Neural cell (in vitro differentiated cells): Measurements from ENCODE around the gene LENG9. TPM values are rescaled to one million over a fixed set of nuclear protein-coding genes. Genes with fewer than 3 reads are reported as not detected.

Source experiments
- H2AFZ ChIP-seq: fragments of 200-600, 300-800 bp; sonication (generic), shearing (Covaris generic); 2 replicates; pipeline ENCODE4 v1.6.0; 2014; ENCODE audit warnings: low read depth, mild to moderate bottlenecking, antibody characterized with exemption, low read length, moderate library complexity
- H3F3A ChIP-seq: fragments of 200-600 bp; shearing (Covaris generic); 2 replicates; pipeline ENCODE4 v1.6.1; 2016; ENCODE audit warnings: mild to moderate bottlenecking, moderate library complexity, mixed read lengths, antibody characterized with exemption, low read length; ENCODE audit not compliant: insufficient read depth, poor library complexity, severe bottlenecking
- H3K27ac ChIP-seq: fragments of 200-600, 300-800 bp; sonication (generic), shearing (Covaris generic); 2 replicates; pipeline ENCODE4 v1.5.1; 2014; ENCODE audit warnings: mild to moderate bottlenecking, low read length, moderate library complexity
- H3K27me3 ChIP-seq: fragments of 300-800, 200-600 bp; sonication (generic), shearing (Covaris generic); 2 replicates; pipeline ENCODE4 v1.6.0; 2014; ENCODE audit warnings: mild to moderate bottlenecking, low read depth, low read length, moderate library complexity; ENCODE audit not compliant: insufficient read depth
- H3K36me3 ChIP-seq: fragments of 300-800, 200-600 bp; sonication (generic), shearing (Covaris generic); 2 replicates; pipeline ENCODE4 v1.5.1; 2014; ENCODE audit warnings: mild to moderate bottlenecking, antibody characterized with exemption, low read length, moderate library complexity; ENCODE audit not compliant: insufficient read depth
- H3K4me2 ChIP-seq: fragments of 300-800, 200-600 bp; sonication (generic), shearing (Covaris generic); 2 replicates; pipeline ENCODE4 v1.6.0; 2014; ENCODE audit warnings: mild to moderate bottlenecking, low read length
- H3K4me3 ChIP-seq: fragments of 300-800, 200-600 bp; sonication (generic), shearing (Covaris generic); 2 replicates; pipeline ENCODE4 v1.5.1; 2014; ENCODE audit warnings: mild to moderate bottlenecking, low read length, moderate library complexity
- H3K79me2 ChIP-seq: fragments of 200-600 bp; shearing (Covaris generic); replicated peaks from 2 replicates; pipeline ENCODE4 v1.6.0; 2014; ENCODE audit warnings: mild to moderate bottlenecking, low read length, moderate library complexity; ENCODE audit not compliant: insufficient read depth
- H3K9ac ChIP-seq: fragments of 300-800, 200-600 bp; sonication (generic), shearing (Covaris generic); 2 replicates; pipeline ENCODE4 v1.6.1; 2016; ENCODE audit warnings: mild to moderate bottlenecking, low read length, mixed read lengths
- H3K9me2 ChIP-seq: fragments of 200-600 bp; shearing (Covaris generic); 2 replicates; pipeline ENCODE4 v1.6.1; 2016; ENCODE audit warnings: mild to moderate bottlenecking, low read length, mixed read lengths; ENCODE audit not compliant: insufficient read depth
- H3K9me3 ChIP-seq: fragments of 200-600, 300-800 bp; sonication (generic), shearing (Covaris generic); 2 replicates; pipeline ENCODE4 v1.6.1; 2016; ENCODE audit warnings: mild to moderate bottlenecking, mixed run types, low read length, moderate library complexity, mixed read lengths
- H4K20me1 ChIP-seq: fragments of 200-600 bp; shearing (Covaris generic); 2 replicates; pipeline ENCODE4 v1.6.1; 2016; ENCODE audit warnings: mild to moderate bottlenecking, mixed run types; ENCODE audit not compliant: insufficient read depth
- CTCF ChIP-seq: fragments of 450-650 bp; IDR thresholded peaks from 2 replicates; pipeline ENCODE4 v1.5.1; 2014; ENCODE audit warnings: antibody characterized with exemption, mild to moderate bottlenecking, moderate library complexity; ENCODE audit not compliant: poor library complexity, severe bottlenecking
- EP300 ChIP-seq: fragments of 450-650 bp; conservative IDR thresholded peaks from 2 replicates; pipeline ENCODE4 v1.6.1; 2014; ENCODE audit warnings: antibody characterized with exemption, mild to moderate bottlenecking, moderate library complexity; ENCODE audit not compliant: poor library complexity, severe bottlenecking
- EZH2 ChIP-seq: fragments of 200-600, 300-800 bp; shearing (Covaris generic), sonication (generic); IDR thresholded peaks from 2 replicates; pipeline ENCODE4 v1.6.1; 2014; ENCODE audit warnings: antibody characterized with exemption, low read length, borderline replicate concordance, mild to moderate bottlenecking; ENCODE audit not compliant: insufficient read depth, poor library complexity, severe bottlenecking
- MXI1 ChIP-seq: fragments of 450-650 bp; conservative IDR thresholded peaks from 2 replicates; pipeline ENCODE4 v1.6.1; 2014; ENCODE audit warnings: antibody characterized with exemption, mild to moderate bottlenecking; ENCODE audit not compliant: poor library complexity, severe bottlenecking
- POLR2AphosphoS5 ChIP-seq: IDR thresholded peaks from 2 replicates; pipeline ENCODE4 v1.6.1; 2012
- RAD21 ChIP-seq: fragments of 450-650 bp; conservative IDR thresholded peaks from 2 replicates; pipeline ENCODE4 v1.6.1; 2014; ENCODE audit warnings: antibody characterized with exemption, mild to moderate bottlenecking, moderate library complexity
- SMC3 ChIP-seq: fragments of 450-650 bp; conservative IDR thresholded peaks from 2 replicates; pipeline ENCODE4 v1.6.1; 2014; ENCODE audit warnings: antibody characterized with exemption, mild to moderate bottlenecking, moderate library complexity; ENCODE audit not compliant: poor library complexity
- TAF1 ChIP-seq: IDR thresholded peaks from 2 replicates; pipeline ENCODE4 v1.6.1; 2012; ENCODE audit warnings: low read depth
- polyA plus RNA-seq: library from polyadenylated mRNA; depleted of rRNA; stranded (reverse); fragments of >200 nt; gene quantifications from 2 replicates; pipeline ENCODE4 v1.2.3, GENCODE V29; 2014
- TF ChIP-seq, protein P1 (sequence below): IDR thresholded peaks from 2 replicates; pipeline ENCODE4 v1.6.1; 2012; ENCODE audit warnings: borderline replicate concordance

LENG9 gene
- polyA plus RNA-seq, 1 donor from 2014 or later = 0.58 TPM

DNA sequence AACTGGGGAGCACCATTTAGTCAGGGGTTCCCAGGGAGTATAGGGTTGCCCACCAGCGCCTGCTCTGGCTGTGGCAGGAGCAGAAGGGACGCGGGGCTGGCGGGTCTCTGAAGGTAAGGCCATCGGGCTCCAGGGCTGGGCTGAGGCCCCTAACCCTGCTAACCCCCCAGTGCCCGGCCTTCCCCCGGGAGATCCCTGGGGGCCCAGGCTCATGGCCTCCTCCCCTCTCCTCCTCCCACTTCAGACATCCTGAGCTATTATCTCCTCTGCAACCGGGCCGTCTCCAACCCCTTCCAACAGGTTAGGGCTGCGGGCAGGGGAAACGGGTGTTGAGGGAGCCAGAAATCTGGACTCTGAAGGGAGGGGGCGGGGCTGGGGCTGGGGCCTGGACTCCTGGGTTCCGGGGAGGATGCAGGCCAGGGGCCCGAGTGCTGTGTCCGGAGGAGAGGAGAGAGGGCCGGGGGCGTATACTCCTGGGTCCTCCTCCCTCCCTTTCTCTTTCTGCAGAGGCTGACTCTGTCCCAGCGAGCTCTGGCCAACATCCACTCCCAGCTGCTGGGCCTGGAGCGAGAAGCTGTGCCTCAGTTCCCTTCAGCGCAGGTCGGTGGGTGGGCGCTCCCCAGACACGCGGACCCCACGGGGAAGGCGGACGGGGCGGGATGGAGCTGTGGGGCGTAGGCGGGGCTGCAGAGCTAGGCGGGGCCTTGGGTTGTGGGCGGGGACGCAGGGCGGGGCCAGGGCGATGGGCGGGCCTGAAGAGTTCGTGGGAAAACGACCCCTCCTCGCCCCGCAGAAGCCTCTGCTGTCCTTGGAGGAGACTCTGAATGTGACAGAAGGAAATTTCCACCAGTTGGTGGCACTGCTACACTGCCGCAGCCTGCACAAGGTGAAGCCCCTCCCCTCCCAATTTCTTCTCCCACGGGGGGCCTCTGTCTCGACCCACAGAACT lies 33.0 kb downstream of the LENG9 start:
- no peaks in the 10 kb centered on the region for H3K79me2 ChIP-seq
- H3K27ac ChIP-seq = no peak overlapping the region
- H3K27me3 ChIP-seq = no peaks in the 10 kb centered on the region
- H2AFZ ChIP-seq = no peak overlapping the region
- H3K36me3 ChIP-seq = no peaks in the 10 kb centered on the region
- H3K9me2 ChIP-seq = no peaks in the 10 kb centered on the region
- no peaks in the 10 kb centered on the region for H4K20me1 ChIP-seq
- H3K4me3 ChIP-seq = no peak overlapping the region
- TF ChIP-seq POLR2AphosphoS5 (no peak), EZH2 (no peak), SMC3 (no peak), TAF1 (no peak), CTCF (no peak), MXI1 (no peak), EP300 (no peak), RAD21 (no peak)
- TF ChIP-seq, protein P1, sequence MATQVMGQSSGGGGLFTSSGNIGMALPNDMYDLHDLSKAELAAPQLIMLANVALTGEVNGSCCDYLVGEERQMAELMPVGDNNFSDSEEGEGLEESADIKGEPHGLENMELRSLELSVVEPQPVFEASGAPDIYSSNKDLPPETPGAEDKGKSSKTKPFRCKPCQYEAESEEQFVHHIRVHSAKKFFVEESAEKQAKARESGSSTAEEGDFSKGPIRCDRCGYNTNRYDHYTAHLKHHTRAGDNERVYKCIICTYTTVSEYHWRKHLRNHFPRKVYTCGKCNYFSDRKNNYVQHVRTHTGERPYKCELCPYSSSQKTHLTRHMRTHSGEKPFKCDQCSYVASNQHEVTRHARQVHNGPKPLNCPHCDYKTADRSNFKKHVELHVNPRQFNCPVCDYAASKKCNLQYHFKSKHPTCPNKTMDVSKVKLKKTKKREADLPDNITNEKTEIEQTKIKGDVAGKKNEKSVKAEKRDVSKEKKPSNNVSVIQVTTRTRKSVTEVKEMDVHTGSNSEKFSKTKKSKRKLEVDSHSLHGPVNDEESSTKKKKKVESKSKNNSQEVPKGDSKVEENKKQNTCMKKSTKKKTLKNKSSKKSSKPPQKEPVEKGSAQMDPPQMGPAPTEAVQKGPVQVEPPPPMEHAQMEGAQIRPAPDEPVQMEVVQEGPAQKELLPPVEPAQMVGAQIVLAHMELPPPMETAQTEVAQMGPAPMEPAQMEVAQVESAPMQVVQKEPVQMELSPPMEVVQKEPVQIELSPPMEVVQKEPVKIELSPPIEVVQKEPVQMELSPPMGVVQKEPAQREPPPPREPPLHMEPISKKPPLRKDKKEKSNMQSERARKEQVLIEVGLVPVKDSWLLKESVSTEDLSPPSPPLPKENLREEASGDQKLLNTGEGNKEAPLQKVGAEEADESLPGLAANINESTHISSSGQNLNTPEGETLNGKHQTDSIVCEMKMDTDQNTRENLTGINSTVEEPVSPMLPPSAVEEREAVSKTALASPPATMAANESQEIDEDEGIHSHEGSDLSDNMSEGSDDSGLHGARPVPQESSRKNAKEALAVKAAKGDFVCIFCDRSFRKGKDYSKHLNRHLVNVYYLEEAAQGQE = no peak
- no peaks in the 10 kb centered on the region for H3F3A ChIP-seq
- H3K9ac ChIP-seq = no peak overlapping the region
- H3K9me3 ChIP-seq = no peaks in the 10 kb centered on the region
- no peak overlapping the region for H3K4me2 ChIP-seq

- TF ChIP-seq, protein P1 = no peak
- TF ChIP-seq SMC3 (no peak), RAD21 (no peak), MXI1 (no peak), TAF1 (no peak), CTCF (no peak), EZH2 (no peak), POLR2AphosphoS5 (no peak), EP300 (no peak)
- Histone ChIP-seq H3F3A (no peaks in the 10 kb centered on the region), H3K79me2 (no peaks in the 10 kb centered on the region), H3K9me3 (no peaks in the 10 kb centered on the region), H3K36me3 (no peaks in the 10 kb centered on the region), H2AFZ (no peak overlapping the region), H4K20me1 (no peaks in the 10 kb centered on the region), H3K9me2 (no peaks in the 10 kb centered on the region), H3K27ac (no peak overlapping the region), H3K4me2 (no peak overlapping the region), H3K27me3 (no peaks in the 10 kb centered on the region), H3K9ac (no peak overlapping the region), H3K4me3 (no peak overlapping the region)
Observed at GRCh38 chr19:54429545-54430227, 33.9 kb downstream of the LENG9 start.
